CD14-positive monocyte (primary cell): ENCODE measurements around the gene MECP2. TPM values are rescaled to one million over a fixed set of nuclear protein-coding genes. Genes with fewer than 3 reads are reported as not detected.
A peak's percentile ranks its signal among the peaks of the same experiment; 100 is the strongest.

ENCODE experiments used
- DNase-seq, 3 donors: peaks; one replicate each; pipeline ENCODE4 v3.0.0-alpha.2; 2011 to 2022
- H2AFZ ChIP-seq: 2 replicates; pipeline ENCODE4 v1.6.0; 2012; ENCODE audit warnings: mild to moderate bottlenecking, low read depth, low read length, inconsistent platforms; ENCODE audit not compliant: insufficient read depth, poor library complexity, severe bottlenecking
- H3K27ac ChIP-seq, 2 donors: 1 replicate in 1 of 2; 2 replicates in 1 of 2; pipeline ENCODE4 v1.5.1; 2012 to 2013; ENCODE audit warnings: low read length in 2 of 2, control low read depth in 1 of 2, inconsistent platforms in 1 of 2, low read depth in 1 of 2, mild to moderate bottlenecking in 1 of 2
- H3K27me3 ChIP-seq, 2 donors: one replicate each; pipeline versions ENCODE4 v1.6.0 to v1.6.1; 2011 to 2013; ENCODE audit warnings: low read length in 2 of 2; ENCODE audit not compliant: control insufficient read depth in 2 of 2, insufficient read depth in 2 of 2
- H3K36me3 ChIP-seq, 2 donors: replicated peaks in 1 of 2; 1 replicate in 1 of 2; 2 replicates in 1 of 2; pipeline versions ENCODE4 v1.5.1 to v1.6.1; 2012 to 2013; ENCODE audit warnings: low read length in 2 of 2, control low read depth in 1 of 2, inconsistent platforms in 1 of 2, mild to moderate bottlenecking in 1 of 2; ENCODE audit not compliant: insufficient read depth in 2 of 2, control insufficient read depth in 1 of 2
- H3K4me1 ChIP-seq, 2 donors: 1 replicate in 1 of 2; 2 replicates in 1 of 2; pipeline versions ENCODE4 v1.5.1 to v1.6.1; 2012 to 2013; ENCODE audit warnings: low read length in 2 of 2, control low read depth in 1 of 2, inconsistent platforms in 1 of 2, mild to moderate bottlenecking in 1 of 2, moderate library complexity in 1 of 2; ENCODE audit not compliant: insufficient read depth in 2 of 2, control insufficient read depth in 1 of 2
- H3K4me2 ChIP-seq: replicated peaks from 2 replicates; pipeline ENCODE3; 2012; ENCODE audit warnings: low read length, moderate library complexity, mild to moderate bottlenecking; ENCODE audit not compliant: poor library complexity, severe bottlenecking; ENCODE audit errors: extremely low read depth
- H3K4me3 ChIP-seq, 3 experiments: fragments of 200-600 bp in 1 of 3; sonication (generic) in 1 of 3; replicated peaks in 1 of 3; 1 replicate in 2 of 3; 2 replicates in 1 of 3; pipeline ENCODE4 v1.5.1; 2011 to 2013; ENCODE audit warnings: low read length in 3 of 3, mild to moderate bottlenecking in 3 of 3, control low read depth in 2 of 3, low read depth in 2 of 3, inconsistent platforms in 1 of 3, moderate library complexity in 1 of 3
- H3K79me2 ChIP-seq: 2 replicates; pipeline ENCODE4 v1.6.0; 2012; ENCODE audit warnings: mild to moderate bottlenecking, control low read depth, inconsistent platforms, low read length, moderate library complexity; ENCODE audit not compliant: insufficient read depth
- H3K9ac ChIP-seq: 2 replicates; pipeline ENCODE4 v1.6.0; 2017; ENCODE audit warnings: low read length, mild to moderate bottlenecking; ENCODE audit not compliant: insufficient read depth, poor library complexity, severe bottlenecking
- H3K9me3 ChIP-seq, 2 donors: replicated peaks in 1 of 2; 1 replicate in 1 of 2; 2 replicates in 1 of 2; pipeline versions ENCODE4 v1.5.1 to v1.6.1; 2012 to 2013; ENCODE audit warnings: low read length in 2 of 2, control low read depth in 1 of 2; ENCODE audit not compliant: control insufficient read depth in 1 of 2, insufficient read depth in 1 of 2
- H4K20me1 ChIP-seq: 2 replicates; pipeline ENCODE4 v1.6.0; 2012; ENCODE audit warnings: mild to moderate bottlenecking, low read length, control low read depth, moderate library complexity; ENCODE audit not compliant: insufficient read depth
- H3K27ac Mint-ChIP-seq, 7 donors: one replicate each; pipeline ENCODE4 v1.8.0; 2020; ENCODE audit warnings: mild to moderate bottlenecking in 7 of 7, mixed read lengths in 7 of 7, moderate library complexity in 6 of 7, inconsistent platforms in 2 of 7
- H3K27me3 Mint-ChIP-seq, 3 donors: one replicate each; pipeline ENCODE4 v1.8.0; 2021 to 2022; ENCODE audit warnings: low read depth in 3 of 3, mild to moderate bottlenecking in 3 of 3, mixed read lengths in 3 of 3, moderate library complexity in 3 of 3, inconsistent platforms in 1 of 3
- H3K36me3 Mint-ChIP-seq, 2 donors: one replicate each; pipeline ENCODE4 v1.8.0; 2020; ENCODE audit warnings: mixed read lengths in 2 of 2, inconsistent platforms in 1 of 2, mild to moderate bottlenecking in 1 of 2
- H3K4me1 Mint-ChIP-seq: one replicate; pipeline ENCODE4 v1.8.0; 2020; ENCODE audit warnings: mild to moderate bottlenecking, mixed read lengths
- H3K4me3 Mint-ChIP-seq, 2 donors: one replicate each; pipeline ENCODE4 v1.8.0; 2020; ENCODE audit warnings: mild to moderate bottlenecking in 2 of 2, mixed read lengths in 2 of 2, moderate library complexity in 1 of 2
- H3K9me3 Mint-ChIP-seq, 7 donors: one replicate each; pipeline ENCODE4 v1.8.0; 2020 to 2022; ENCODE audit warnings: mixed read lengths in 7 of 7, mild to moderate bottlenecking in 6 of 7, moderate library complexity in 6 of 7, inconsistent platforms in 2 of 7
- WGBS: methylation state at CpG from one replicate; pipeline ENCODE4 v1.1.5; 2013; ENCODE audit warnings: missing lambda C conversion rate; ENCODE audit not compliant: insufficient coverage; 5-methylcytosine and 5-hydroxymethylcytosine counted together
- intact Hi-C, 2 donors: fragments of 100-400 bp; cut with micrococcal nuclease; formaldehyde crosslinking; loops; one replicate each; pipeline versions ENCODE4 v1.15.0 to v1.15.1; 2023
- polyA plus RNA-seq, 3 donors: library from polyadenylated mRNA; depleted of rRNA in 1 of 3; unstranded in 2 of 3; stranded (reverse) in 1 of 3; fragments of 300-500 nt in 2 of 3; fragments of >200 nt in 1 of 3; fragmentation: Illumina TruSeq in 2 of 3; gene quantifications; 1 replicate in 2 of 3; 2 replicates in 1 of 3; pipeline ENCODE4 v1.2.3, GENCODE V29; 2012 to 2021
- TF ChIP-seq, protein P1 (sequence below): fragments of 200-600 bp; IDR thresholded peaks from one replicate; pipeline ENCODE4 v1.8.0; 2022; ENCODE audit warnings: antibody characterized with exemption, mild to moderate bottlenecking

Gene MECP2
- polyA plus RNA-seq, 3 donors = 5.2 to 21.2 (median 9.6) TPM

DNA sequence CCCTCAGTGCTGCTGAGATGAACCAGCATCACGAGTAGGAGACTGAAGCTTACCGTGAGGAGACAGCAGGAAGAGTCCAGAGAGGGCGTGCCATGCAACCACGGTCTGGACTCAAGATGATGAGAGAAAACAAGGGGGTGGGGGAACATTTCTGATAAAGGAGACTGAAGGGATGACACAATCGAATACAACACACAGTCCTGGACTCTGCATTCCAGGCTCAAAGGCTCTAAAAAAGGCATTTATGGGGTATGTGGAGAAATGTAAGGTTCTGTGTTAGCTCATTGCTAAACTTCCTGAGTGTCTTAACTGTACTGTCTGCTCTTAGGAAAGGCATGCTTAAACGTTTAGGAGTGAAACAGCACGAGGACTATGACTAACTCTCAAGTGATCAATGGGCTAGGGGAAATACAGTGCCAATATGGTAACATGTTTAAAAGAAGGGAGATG lies 57.2 kb downstream of the MECP2 start:
- Mint-ChIP-seq H3K27me3 (peaks cover 0 to 38% (median 0%) of the 10 kb centered on the region in 3 donors), H3K9me3 (peaks cover 0 to 2% (median 0%) of the 10 kb centered on the region in 7 donors), H3K4me1 (peaks cover 52% of the 10 kb centered on the region), H3K27ac (peak overlapping the region; percentile 84 to 99 (median 95)), H3K36me3 (peaks cover 29 to 38% of the 10 kb centered on the region in 2 donors), H3K4me3 (peak overlapping the region in 1 of 2 donors; percentile 63)
- Histone ChIP-seq H3K9me3 (no peaks in the 10 kb centered on the region), H3K9ac (peak overlapping the region; percentile 37), H3K4me1 (peaks cover 31 to 35% of the 10 kb centered on the region in 2 donors), H3K79me2 (peaks cover 50% of the 10 kb centered on the region), H4K20me1 (peaks cover 55% of the 10 kb centered on the region), H2AFZ (no peak overlapping the region), H3K4me2 (peak overlapping the region; percentile 4), H3K27ac (peak overlapping the region; percentile 84 to 90), H3K27me3 (peaks cover 0 to 22% of the 10 kb centered on the region in 2 donors), H3K36me3 (peaks cover 2 to 6% of the 10 kb centered on the region in 2 donors), H3K4me3 (no peak overlapping the region)
- TF ChIP-seq, protein P1, sequence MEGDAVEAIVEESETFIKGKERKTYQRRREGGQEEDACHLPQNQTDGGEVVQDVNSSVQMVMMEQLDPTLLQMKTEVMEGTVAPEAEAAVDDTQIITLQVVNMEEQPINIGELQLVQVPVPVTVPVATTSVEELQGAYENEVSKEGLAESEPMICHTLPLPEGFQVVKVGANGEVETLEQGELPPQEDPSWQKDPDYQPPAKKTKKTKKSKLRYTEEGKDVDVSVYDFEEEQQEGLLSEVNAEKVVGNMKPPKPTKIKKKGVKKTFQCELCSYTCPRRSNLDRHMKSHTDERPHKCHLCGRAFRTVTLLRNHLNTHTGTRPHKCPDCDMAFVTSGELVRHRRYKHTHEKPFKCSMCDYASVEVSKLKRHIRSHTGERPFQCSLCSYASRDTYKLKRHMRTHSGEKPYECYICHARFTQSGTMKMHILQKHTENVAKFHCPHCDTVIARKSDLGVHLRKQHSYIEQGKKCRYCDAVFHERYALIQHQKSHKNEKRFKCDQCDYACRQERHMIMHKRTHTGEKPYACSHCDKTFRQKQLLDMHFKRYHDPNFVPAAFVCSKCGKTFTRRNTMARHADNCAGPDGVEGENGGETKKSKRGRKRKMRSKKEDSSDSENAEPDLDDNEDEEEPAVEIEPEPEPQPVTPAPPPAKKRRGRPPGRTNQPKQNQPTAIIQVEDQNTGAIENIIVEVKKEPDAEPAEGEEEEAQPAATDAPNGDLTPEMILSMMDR = no peak
- peak; percentile 79 to 91 (median 89) for DNase-seq
- WGBS = no CpG with 5 or more reads among the region's 7 CpGs
- intact Hi-C loops = loop anchor here in 1 of 2 donors (1.0 kb wide), 1 partner anchor 20 kb away; no protein-coding TSS in a partner anchor

DNA sequence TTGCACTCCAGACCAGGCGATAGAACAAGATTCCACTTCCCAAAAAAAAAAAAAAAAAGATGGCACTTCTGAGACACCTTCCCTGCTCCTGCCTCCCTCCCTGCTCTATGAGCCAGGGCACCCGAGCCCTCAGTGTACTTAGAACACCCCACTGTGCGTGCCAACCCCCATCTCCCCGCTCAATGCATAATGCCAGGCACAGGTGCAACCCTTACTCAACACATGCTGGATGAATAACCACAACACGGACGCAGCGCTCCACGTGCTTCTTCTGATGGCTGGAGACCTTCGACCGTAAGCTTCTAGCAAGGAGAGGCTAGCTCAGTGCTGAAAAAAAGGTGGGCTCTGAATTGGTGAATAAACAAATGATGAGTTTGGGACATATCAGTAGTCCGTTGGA lies 57.9 kb downstream of the MECP2 start:
- peaks cover 31 to 35% of the 10 kb centered on the region in 2 donors for H3K4me1 ChIP-seq
- WGBS = 74% methylated on average over 4 of the region's 11 CpGs
- H3K79me2 ChIP-seq = peaks cover 52% of the 10 kb centered on the region
- peaks cover 6 to 14% of the 10 kb centered on the region in 2 donors for H3K36me3 ChIP-seq
- TF ChIP-seq, protein P1 = no peak
- peak overlapping the region; percentile 24 to 63 for H3K4me3 Mint-ChIP-seq
- H4K20me1 ChIP-seq = peaks cover 48% of the 10 kb centered on the region
- H3K27ac Mint-ChIP-seq = peak overlapping the region; percentile 84 to 99 (median 95)
- peaks cover 52% of the 10 kb centered on the region for H3K4me1 Mint-ChIP-seq
- DNase-seq = no peak
- H3K27ac ChIP-seq = peak overlapping the region; percentile 84 to 90
- H3K9me3 ChIP-seq = no peaks in the 10 kb centered on the region
- no peak overlapping the region for H3K4me3 ChIP-seq
- H3K36me3 Mint-ChIP-seq = peaks cover 26 to 34% of the 10 kb centered on the region in 2 donors
- peaks cover 0 to 39% (median 0%) of the 10 kb centered on the region in 3 donors for H3K27me3 Mint-ChIP-seq
- peaks cover 0 to 17% of the 10 kb centered on the region in 2 donors for H3K27me3 ChIP-seq
- peak overlapping the region; percentile 37 for H3K9ac ChIP-seq
- no peak overlapping the region for H2AFZ ChIP-seq
- intact Hi-C loops = no loop called here
- H3K4me2 ChIP-seq = no peak overlapping the region
- peaks cover 0 to 2% (median 0%) of the 10 kb centered on the region in 7 donors for H3K9me3 Mint-ChIP-seq
